Spinal cord (tissue), 10 donors: ENCODE data around the gene B4GALT1. TPM values are rescaled to one million over a fixed set of nuclear protein-coding genes. Genes with fewer than 3 reads are reported as not detected.

Experiments used
- DNase-seq, 6 donors: peaks; one replicate each; pipeline versions ENCODE4 v3.0.0 to v3.0.0-alpha.2; 2013 to 2015; ENCODE audit warnings: low spot score in 6 of 6, low read depth in 4 of 6
- H3K27ac ChIP-seq: one replicate; pipeline ENCODE4 v1.5.1; 2013; ENCODE audit warnings: low read depth, low read length, control low read depth
- H3K27me3 ChIP-seq: one replicate; pipeline ENCODE4 v1.6.1; 2013; ENCODE audit warnings: low read length; ENCODE audit not compliant: control insufficient read depth, insufficient read depth
- H3K36me3 ChIP-seq: one replicate; pipeline ENCODE4 v1.6.1; 2013; ENCODE audit warnings: low read length; ENCODE audit not compliant: control insufficient read depth, insufficient read depth
- H3K4me1 ChIP-seq: one replicate; pipeline ENCODE4 v1.6.1; 2013; ENCODE audit warnings: low read length; ENCODE audit not compliant: control insufficient read depth, insufficient read depth
- H3K4me3 ChIP-seq: one replicate; pipeline ENCODE4 v1.5.1; 2013; ENCODE audit warnings: low read depth, low read length, control low read depth
- H3K9me3 ChIP-seq: one replicate; pipeline ENCODE4 v1.6.1; 2013; ENCODE audit warnings: low read length; ENCODE audit not compliant: control insufficient read depth, insufficient read depth
- WGBS: methylation state at CpG from one replicate; pipeline ENCODE4 v1.1.5; 2013; ENCODE audit warnings: missing lambda C conversion rate; ENCODE audit not compliant: insufficient coverage; 5-methylcytosine and 5-hydroxymethylcytosine counted together
- polyA plus RNA-seq, 2 donors: library from polyadenylated mRNA; unstranded; fragments of 120-200 nt; gene quantifications; one replicate each; pipeline ENCODE4 v1.2.1, GENCODE V29; 2013; ENCODE audit not compliant: insufficient read length in 2 of 2
- total RNA-seq, 2 donors: library from RNA; depleted of rRNA in 1 of 2; stranded (reverse); fragments of 120-200 nt in 1 of 2; fragments of >200 nt in 1 of 2; gene quantifications; one replicate each; pipeline versions ENCODE4 v1.2.3 to v1.2.4, GENCODE V29; 2013 to 2014
- donor health status: healthy.

The B4GALT1 gene
- total and polyA plus RNA-seq, 4 donors, result 9.5 to 13.3 (median 11.3) TPM

DNA sequence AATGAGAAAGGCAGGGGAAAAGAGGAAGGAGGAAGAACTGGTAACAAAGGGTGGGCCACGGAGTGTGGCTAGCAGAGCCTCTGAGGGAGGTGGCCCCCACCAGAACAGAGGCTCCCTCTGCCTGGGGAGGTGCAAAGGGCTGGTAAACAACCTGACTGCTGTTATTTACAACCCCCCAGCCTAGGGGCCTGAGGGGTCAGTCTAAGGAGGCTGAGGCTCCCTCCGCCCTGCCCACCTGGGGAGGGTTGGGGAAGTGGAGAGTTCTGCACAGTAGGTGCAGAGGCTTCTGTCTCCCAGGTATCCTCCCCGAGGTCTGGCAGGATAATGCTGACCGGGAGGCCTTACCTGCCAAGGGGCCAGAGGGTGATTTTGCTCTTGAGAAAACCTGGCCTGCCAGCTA, 55.0 kb downstream of the B4GALT1 start:
- Histone ChIP-seq H3K27ac (no peak overlapping the region), H3K4me3 (no peak overlapping the region), H3K9me3 (no peaks in the 10 kb centered on the region), H3K36me3 (peaks cover 10% of the 10 kb centered on the region), H3K27me3 (no peaks in the 10 kb centered on the region), H3K4me1 (peaks cover 4% of the 10 kb centered on the region)
- WGBS, result 51% methylated on average over 4 of the region's 4 CpGs
- DNase-seq, result no peak

DNA sequence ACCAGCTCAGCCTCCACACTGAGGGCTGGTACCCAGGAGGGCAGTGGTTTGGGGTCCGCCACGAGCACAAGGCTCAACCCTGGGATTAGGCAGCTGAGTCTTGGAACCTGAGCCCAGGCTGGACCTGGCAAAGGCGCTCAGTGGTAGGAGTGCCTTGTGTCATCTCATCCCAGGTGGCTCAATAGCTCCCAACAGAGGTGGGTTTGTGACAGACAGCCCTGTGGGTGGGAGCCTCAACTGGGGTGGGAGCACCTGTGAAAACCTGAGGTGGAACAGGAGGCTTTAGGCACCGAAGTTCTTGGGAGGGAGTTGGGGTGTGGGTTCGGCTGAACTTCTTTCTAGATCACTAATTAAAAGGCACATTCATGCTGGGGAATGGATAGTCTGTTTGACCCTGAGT, 55.5 kb downstream of the B4GALT1 start:
- no peak for DNase-seq
- no peak overlapping the region for H3K27ac ChIP-seq
- H3K4me1 ChIP-seq, result peaks cover 7% of the 10 kb centered on the region
- WGBS, result 90% methylated on average over 3 of the region's 5 CpGs
- H3K9me3 ChIP-seq, result no peaks in the 10 kb centered on the region
- no peaks in the 10 kb centered on the region for H3K27me3 ChIP-seq
- H3K4me3 ChIP-seq, result no peak overlapping the region
- H3K36me3 ChIP-seq, result peaks cover 10% of the 10 kb centered on the region

DNA sequence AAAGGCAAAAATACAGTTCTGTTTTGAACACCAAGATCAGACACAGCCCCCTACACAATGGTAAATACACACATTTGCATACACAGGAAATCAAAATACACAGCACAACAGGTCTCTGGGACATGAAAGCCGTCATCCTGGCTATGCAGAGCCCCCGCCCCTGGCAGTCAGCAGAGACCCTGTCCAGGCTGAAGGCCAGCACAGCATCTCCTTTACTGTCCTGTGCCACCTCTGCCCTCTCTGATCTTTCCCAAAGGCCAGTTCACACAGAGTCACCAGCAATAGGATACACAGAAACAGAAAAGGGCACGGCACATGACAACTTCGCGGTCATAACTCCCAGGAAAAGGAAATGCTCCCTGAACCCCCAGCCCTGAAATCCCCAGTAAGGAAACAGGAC, 56.5 kb downstream of the B4GALT1 start:
- 98% methylated on average over 5 of the region's 5 CpGs for WGBS
- peaks cover 7% of the 10 kb centered on the region for H3K4me1 ChIP-seq
- H3K27me3 ChIP-seq, result no peaks in the 10 kb centered on the region
- no peak for DNase-seq
- H3K4me3 ChIP-seq, result no peak overlapping the region
- no peak overlapping the region for H3K27ac ChIP-seq
- peaks cover 10% of the 10 kb centered on the region for H3K36me3 ChIP-seq
- no peaks in the 10 kb centered on the region for H3K9me3 ChIP-seq

DNA sequence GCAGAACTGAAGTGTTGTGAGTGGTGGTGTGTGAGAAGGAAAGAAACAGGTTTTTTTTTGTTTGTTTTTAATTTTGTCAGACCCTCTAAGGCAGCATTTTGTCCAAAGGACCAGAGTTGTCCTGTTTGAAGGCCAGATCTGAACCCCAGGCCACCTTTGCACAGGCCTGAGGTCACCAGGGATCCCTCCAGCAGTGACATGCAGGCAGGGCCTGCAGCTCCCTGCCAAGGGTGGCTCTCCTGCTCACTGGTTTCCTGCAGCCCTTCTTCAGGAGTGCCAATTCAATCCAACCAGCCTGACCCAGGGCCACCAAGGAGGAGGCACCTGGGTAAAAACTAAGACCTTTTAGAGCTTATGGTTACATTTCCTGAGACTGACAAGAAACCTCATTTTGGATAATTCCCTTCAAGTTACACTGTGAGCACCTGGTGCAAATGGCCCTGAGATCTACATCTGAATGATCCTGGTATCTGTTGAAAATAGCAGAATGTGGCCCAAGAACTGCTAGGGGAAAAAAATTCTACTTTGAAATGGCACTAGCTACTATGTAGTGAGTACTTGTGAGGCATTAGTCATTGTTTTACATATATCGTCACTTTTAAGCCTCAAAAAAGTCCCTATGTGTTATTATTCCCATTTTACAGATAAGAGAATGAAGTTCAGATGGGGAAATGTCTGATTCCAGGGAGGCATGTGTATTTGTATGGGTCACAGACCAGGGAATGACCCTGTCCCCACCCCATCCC, 57.1 kb downstream of the B4GALT1 start:
- Histone ChIP-seq H3K27ac (no peak overlapping the region), H3K9me3 (no peaks in the 10 kb centered on the region), H3K27me3 (no peaks in the 10 kb centered on the region), H3K4me3 (no peak overlapping the region), H3K36me3 (peaks cover 10% of the 10 kb centered on the region), H3K4me1 (peaks cover 7% of the 10 kb centered on the region)
- no peak for DNase-seq
- no CpG with 5 or more reads among the region's 1 CpG for WGBS

DNA sequence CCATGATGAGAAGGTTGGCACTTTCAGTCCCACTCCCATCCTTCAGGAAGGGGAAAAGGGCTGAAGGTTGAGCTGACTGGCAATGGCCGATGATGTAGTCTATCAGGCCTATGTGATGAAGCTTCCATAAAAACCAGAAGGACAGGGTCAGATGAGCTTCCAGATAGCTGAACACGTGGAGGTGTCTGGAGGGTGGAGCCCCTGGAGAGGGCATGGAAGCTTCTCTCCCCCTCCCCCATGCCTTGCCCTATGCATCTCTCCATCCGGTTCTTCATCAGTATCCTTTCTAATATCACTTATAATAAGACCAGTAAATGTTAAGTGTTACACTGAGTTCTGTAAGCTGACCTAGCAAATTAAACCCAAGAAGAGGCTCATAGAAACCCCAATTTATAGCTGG, 58.0 kb downstream of the B4GALT1 start:
- no peak overlapping the region for H3K4me3 ChIP-seq
- peaks cover 10% of the 10 kb centered on the region for H3K36me3 ChIP-seq
- no CpG with 5 or more reads among the region's 3 CpGs for WGBS
- no peak for DNase-seq
- H3K27ac ChIP-seq, result no peak overlapping the region
- no peaks in the 10 kb centered on the region for H3K27me3 ChIP-seq
- H3K9me3 ChIP-seq, result no peaks in the 10 kb centered on the region
- peaks cover 7% of the 10 kb centered on the region for H3K4me1 ChIP-seq

DNA sequence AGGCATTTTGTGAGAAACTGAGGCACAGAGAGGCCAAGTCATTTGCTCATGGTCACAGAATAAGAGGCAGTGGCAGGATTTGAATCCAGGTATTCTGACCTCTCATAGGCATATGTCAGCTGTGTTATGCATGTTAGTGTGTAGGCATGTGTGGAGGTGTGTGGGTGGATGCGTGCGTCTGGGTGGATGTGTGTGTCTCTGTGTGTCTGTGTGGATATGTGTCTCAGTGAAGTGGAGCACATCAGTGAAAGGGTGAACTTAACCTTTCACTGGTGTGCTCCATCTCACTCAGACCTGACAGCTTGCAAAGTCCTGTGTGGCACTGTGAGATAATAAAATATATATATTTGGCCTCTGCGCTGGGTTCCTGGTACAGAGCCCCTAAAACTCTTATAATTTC, 58.7 kb downstream of the B4GALT1 start:
- Histone ChIP-seq H3K27me3 (no peaks in the 10 kb centered on the region), H3K4me1 (peaks cover 7% of the 10 kb centered on the region), H3K4me3 (no peak overlapping the region), H3K27ac (no peak overlapping the region), H3K36me3 (peaks cover 7% of the 10 kb centered on the region), H3K9me3 (no peaks in the 10 kb centered on the region)
- WGBS, result 100% methylated on average over 2 of the region's 3 CpGs
- no peak for DNase-seq

DNA sequence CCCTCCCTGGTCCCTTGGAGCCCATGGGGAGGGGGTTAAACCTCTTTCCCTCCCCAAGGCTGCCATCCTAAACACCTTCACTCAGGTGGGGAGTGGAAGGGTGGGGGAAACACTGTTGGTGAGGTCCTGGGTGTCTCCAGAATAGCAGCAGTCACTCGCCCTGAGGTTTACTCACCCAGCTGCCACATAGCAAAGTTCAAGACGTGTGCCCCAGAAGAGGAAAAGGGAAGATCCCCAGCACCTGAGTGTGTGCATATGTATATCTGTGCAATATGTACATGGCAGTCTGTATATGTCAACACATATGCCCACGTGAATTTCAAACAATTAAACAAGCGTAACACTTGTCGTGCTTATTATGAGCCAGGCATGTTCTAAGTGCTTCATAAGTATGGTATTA, 59.4 kb downstream of the B4GALT1 start:
- H3K27ac ChIP-seq, result peak overlapping the region; percentile 25
- DNase-seq, result no peak

DNA sequence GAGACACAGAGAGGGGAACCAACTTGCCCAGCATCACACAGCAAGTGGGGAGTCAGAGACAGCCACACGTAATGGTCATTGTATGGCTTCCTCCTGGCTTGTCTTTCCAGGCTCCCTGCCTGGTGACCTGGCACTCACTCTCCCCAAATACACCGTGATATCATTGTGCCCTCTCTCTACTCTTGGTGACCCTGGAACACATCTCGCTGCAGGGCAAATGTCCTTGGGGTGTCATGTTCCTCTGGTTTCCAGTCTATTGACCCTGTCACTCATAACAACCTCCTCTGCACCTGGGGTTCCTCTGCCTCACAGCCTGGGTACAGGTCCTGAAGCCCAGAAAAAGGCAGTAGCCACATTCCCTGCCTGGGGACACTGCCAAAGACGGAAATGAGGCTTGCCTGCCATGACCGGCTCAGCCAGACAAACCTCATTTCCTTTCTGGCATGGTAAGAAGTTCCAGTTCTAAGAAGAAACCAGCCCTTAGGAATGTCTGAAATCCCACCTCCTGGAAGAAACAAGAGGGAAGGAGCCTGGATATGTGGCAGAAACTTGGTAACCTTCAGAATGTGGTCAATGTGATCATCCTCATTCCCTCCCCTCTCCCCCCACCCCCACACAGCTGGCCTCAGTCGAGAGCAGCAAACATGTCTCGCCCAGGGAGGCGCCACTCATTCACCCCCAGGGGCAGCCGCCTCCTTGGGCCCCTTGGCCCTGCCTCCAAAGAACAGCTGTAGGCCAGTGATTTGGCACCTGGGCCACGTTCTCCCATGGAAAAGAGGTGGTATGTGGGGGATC, 60.1 kb downstream of the B4GALT1 start:
- Histone ChIP-seq H3K36me3 (peaks cover 5% of the 10 kb centered on the region), H3K27me3 (no peaks in the 10 kb centered on the region), H3K4me3 (no peak overlapping the region), H3K9me3 (no peaks in the 10 kb centered on the region), H3K27ac (peak overlapping the region; percentile 25), H3K4me1 (peaks cover 7% of the 10 kb centered on the region)
- peak in 1 of 6 donors; percentile 17 for DNase-seq
- 66% methylated on average over 9 of the region's 10 CpGs for WGBS

More for the DNA sequence above, 59.4 kb downstream of the B4GALT1 start:
- WGBS, result 75% methylated on average over 4 of the region's 5 CpGs
- no peaks in the 10 kb centered on the region for H3K9me3 ChIP-seq
- peaks cover 7% of the 10 kb centered on the region for H3K4me1 ChIP-seq
- no peaks in the 10 kb centered on the region for H3K27me3 ChIP-seq
- peaks cover 7% of the 10 kb centered on the region for H3K36me3 ChIP-seq
- H3K4me3 ChIP-seq, result no peak overlapping the region

DNA sequence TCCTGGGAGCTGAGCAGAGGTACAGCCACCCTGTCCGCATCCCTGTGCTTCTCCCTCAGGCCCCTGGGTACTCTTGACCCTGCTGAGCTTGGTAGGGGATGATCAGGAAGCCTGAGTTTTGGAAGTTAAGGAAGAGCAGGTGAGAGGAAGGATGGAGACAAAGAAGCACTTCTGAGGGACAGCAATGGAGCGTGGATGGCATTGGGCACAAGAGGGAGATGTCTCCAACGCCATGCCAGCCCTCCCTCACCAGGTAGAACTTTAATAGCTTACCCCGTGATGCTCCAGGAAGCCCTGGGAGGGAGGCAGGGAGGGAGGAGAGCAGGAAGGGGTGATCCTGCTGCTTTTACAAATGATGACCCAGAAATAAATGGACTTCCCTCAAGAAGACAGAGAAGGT, 60.8 kb downstream of the B4GALT1 start:
- no peak for DNase-seq
- Histone ChIP-seq H3K4me1 (peaks cover 9% of the 10 kb centered on the region), H3K27me3 (no peaks in the 10 kb centered on the region), H3K36me3 (peaks cover 4% of the 10 kb centered on the region), H3K27ac (no peak overlapping the region), H3K4me3 (no peak overlapping the region), H3K9me3 (no peaks in the 10 kb centered on the region)
- WGBS, result 20% methylated on average over 1 of the region's 4 CpGs

DNA sequence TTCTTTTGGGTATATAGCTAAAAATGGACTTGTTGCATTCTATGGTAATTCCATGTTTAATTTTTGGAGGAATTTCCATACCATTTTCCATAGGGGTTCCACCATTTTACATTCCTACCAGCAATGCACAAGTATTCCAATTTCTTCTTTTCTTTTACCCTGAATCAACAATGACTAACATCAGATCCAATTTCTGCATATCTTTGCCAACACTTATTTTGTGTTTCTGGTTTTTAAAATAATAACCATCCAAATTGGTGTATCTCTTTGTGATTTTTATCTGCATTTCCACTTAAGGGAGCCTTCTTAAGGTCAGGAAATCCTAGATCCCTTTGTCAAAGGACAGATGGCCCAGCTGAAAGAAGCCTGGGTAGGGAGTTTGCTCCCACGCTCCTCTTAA, 61.2 kb downstream of the B4GALT1 start:
- WGBS, result no CpG with 5 or more reads among the region's 1 CpG
- no peak overlapping the region for H3K27ac ChIP-seq
- H3K27me3 ChIP-seq, result no peaks in the 10 kb centered on the region
- H3K4me3 ChIP-seq, result no peak overlapping the region
- peaks cover 3% of the 10 kb centered on the region for H3K36me3 ChIP-seq
- H3K9me3 ChIP-seq, result no peaks in the 10 kb centered on the region
- DNase-seq, result no peak
- H3K4me1 ChIP-seq, result peaks cover 10% of the 10 kb centered on the region
